Liver (tissue), 3 donors: ENCODE results near the gene DPM3.

Experiments used
- HNF4G ChIP-seq: IDR thresholded peaks from 2 replicates; pipeline ENCODE4 v1.6.1; 2016; ENCODE audit warnings: antibody characterized with exemption
- RAD21 ChIP-seq, 2 donors: IDR thresholded peaks; 2 replicates each; pipeline ENCODE4 v1.6.1; 2016; ENCODE audit warnings: antibody characterized with exemption in 2 of 2, mild to moderate bottlenecking in 2 of 2
- SP1 ChIP-seq: IDR thresholded peaks from 2 replicates; pipeline ENCODE4 v1.6.1; 2018; ENCODE audit warnings: antibody characterized with exemption, mild to moderate bottlenecking
- TF ChIP-seq, protein P1 (sequence below): fragments of 150-350 bp; IDR thresholded peaks from 2 replicates; pipeline ENCODE4 v1.5.1; 2017; ENCODE audit warnings: improper control_type of control experiment, low read depth, low read length; ENCODE audit not compliant: missing input control
- donor health status: healthy.
- donor health status: healthy.

DNA sequence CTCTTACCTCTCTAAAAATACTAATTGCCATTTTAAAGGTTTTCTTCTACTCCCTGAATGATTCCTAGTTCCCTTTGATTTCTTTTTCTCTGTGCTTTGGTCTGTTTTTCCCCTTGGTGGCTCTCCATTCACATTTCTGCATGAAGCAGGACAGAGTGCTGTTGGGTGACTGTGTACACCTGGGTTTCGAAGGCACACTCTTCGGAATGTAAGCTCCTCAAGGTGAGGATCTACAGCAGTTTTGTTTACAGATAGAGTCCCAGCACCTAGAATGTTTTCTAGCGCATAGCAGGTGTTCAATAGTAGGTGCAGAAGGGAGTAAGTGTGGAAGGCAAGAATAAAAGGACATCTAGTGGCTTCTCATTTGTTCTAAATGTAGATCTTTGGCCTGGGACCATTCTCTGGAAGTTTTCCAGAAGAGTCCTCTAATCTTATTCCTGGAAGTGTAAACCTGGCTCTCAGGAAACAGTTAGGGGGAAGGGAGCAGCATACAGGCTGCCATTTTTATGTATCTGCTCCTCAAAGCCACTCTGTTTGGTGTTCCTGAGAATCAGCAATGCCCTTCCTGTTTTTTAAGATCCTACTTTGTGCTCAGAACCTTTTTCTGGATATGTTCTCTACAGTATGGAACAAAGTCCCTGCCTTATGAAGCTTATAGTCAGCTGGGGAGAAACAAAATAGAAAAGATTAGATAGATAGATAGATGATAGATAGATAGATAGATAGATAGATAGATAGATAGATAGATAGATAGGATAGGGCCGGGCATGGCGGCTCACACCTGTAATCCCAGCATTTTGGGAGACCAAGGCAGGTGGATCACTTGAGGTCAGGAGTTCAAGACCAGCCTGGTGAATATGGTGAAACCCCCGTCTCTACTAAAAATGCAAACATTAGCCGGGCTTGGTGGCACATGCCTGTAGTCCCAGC is 35.5 kb downstream of the DPM3 start:
- TF ChIP-seq SP1 (no peak), RAD21 (IDR thresholded peaks at IDR 0.05) (no peak), HNF4G (no peak)
- TF ChIP-seq, protein P1, sequence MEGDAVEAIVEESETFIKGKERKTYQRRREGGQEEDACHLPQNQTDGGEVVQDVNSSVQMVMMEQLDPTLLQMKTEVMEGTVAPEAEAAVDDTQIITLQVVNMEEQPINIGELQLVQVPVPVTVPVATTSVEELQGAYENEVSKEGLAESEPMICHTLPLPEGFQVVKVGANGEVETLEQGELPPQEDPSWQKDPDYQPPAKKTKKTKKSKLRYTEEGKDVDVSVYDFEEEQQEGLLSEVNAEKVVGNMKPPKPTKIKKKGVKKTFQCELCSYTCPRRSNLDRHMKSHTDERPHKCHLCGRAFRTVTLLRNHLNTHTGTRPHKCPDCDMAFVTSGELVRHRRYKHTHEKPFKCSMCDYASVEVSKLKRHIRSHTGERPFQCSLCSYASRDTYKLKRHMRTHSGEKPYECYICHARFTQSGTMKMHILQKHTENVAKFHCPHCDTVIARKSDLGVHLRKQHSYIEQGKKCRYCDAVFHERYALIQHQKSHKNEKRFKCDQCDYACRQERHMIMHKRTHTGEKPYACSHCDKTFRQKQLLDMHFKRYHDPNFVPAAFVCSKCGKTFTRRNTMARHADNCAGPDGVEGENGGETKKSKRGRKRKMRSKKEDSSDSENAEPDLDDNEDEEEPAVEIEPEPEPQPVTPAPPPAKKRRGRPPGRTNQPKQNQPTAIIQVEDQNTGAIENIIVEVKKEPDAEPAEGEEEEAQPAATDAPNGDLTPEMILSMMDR = no peak
